Right lobe of liver (tissue), 6 donors: Measurements from ENCODE around the gene TOR1AIP1. TPM values are rescaled to one million over a fixed set of nuclear protein-coding genes. Genes with fewer than 3 reads are reported as not detected.

Experiments
- ATAC-seq, 4 donors: fragments of 200-7000 bp; cut with Tn5 transposase; one replicate each; pipeline ENCODE4 v1.9.1; 2020; ENCODE audit warnings: mild to moderate bottlenecking in 4 of 4, moderate library complexity in 4 of 4
- DNase-seq, 3 donors: peaks; one replicate each; pipeline ENCODE4 v3.0.0-alpha.2; 2020
- H3K27ac ChIP-seq, 3 donors: fragments of 200-600 bp; one replicate each; pipeline ENCODE4 v1.8.0; 2022
- H3K27me3 ChIP-seq, 2 donors: fragments of 200-600 bp; one replicate each; pipeline ENCODE4 v1.8.0; 2022
- H3K36me3 ChIP-seq, 4 donors: fragments of 200-600 bp; sonication (generic) in 1 of 4; one replicate each; pipeline versions ENCODE4 v1.5.1 to v1.8.0; 2017 to 2022; ENCODE audit warnings: control low read depth in 1 of 4
- H3K4me1 ChIP-seq, 4 donors: fragments of 200-600 bp; sonication (generic) in 1 of 4; one replicate each; pipeline versions ENCODE4 v1.5.1 to v1.8.0; 2017 to 2022; ENCODE audit warnings: control low read depth in 1 of 4
- H3K4me3 ChIP-seq, 3 donors: fragments of 200-600 bp; one replicate each; pipeline ENCODE4 v1.8.0; 2022
- H3K9me3 ChIP-seq, 4 donors: fragments of 200-600 bp; sonication (generic) in 1 of 4; one replicate each; pipeline versions ENCODE4 v1.5.1 to v1.8.0; 2017 to 2022; ENCODE audit warnings: control low read depth in 1 of 4
- POLR2A ChIP-seq: fragments of 450-650 bp; IDR thresholded peaks from one replicate; pipeline ENCODE4 v1.6.1; 2017; ENCODE audit warnings: antibody characterized with exemption, mild to moderate bottlenecking
- WGBS: methylation state at CpG from one replicate; pipeline ENCODE4 v1.1.6; 2018; ENCODE audit warnings: low coverage, low lambda C conversion rate; ENCODE audit not compliant: insufficient coverage; ENCODE audit errors: missing lambda C conversion rate; 5-methylcytosine and 5-hydroxymethylcytosine counted together
- intact Hi-C, 2 donors: fragments of 100-400 bp; cut with DNase I; formaldehyde crosslinking; loops; one replicate each; pipeline versions ENCODE4 v1.11.2 to v1.14.1; 2022
- total RNA-seq, 6 experiments: library from RNA; depleted of rRNA in 2 of 6; stranded (reverse); fragments of >200 nt in 2 of 6; fragmentation: NEBNext Ultra II Directional in 3 of 6; extraction: Animal tissue kit (Norgen Biotek cat#: 25700) in 3 of 6; gene quantifications; one replicate each; pipeline versions ENCODE4 v1.1.0 to v1.2.4, GENCODE V29; 2016 to 2023
- TF ChIP-seq, protein P1 (sequence below), 4 donors: fragments of 200-600 bp in 3 of 4; fragments of 450-650 bp in 1 of 4; IDR thresholded peaks; one replicate each; pipeline versions ENCODE4 v1.5.1 to v1.8.0; 2016 to 2022; ENCODE audit warnings: antibody characterized with exemption in 4 of 4, mild to moderate bottlenecking in 2 of 4
- donor health status: DM: no; HTN: yes; CAD: no.
- donor health status: DM: no; HTN: no; CAD: no.
- donor health status: DM: no; HTN: no; CAD: no.
- donor health status: DM: no; HTN: yes; CAD: no.
- donor health status: DM: no; HTN: yes; CAD: no.

The TOR1AIP1 gene
- total RNA-seq, 6 experiments from 2014 or later: 18.0 to 31.2 (median 23.0) TPM

DNA sequence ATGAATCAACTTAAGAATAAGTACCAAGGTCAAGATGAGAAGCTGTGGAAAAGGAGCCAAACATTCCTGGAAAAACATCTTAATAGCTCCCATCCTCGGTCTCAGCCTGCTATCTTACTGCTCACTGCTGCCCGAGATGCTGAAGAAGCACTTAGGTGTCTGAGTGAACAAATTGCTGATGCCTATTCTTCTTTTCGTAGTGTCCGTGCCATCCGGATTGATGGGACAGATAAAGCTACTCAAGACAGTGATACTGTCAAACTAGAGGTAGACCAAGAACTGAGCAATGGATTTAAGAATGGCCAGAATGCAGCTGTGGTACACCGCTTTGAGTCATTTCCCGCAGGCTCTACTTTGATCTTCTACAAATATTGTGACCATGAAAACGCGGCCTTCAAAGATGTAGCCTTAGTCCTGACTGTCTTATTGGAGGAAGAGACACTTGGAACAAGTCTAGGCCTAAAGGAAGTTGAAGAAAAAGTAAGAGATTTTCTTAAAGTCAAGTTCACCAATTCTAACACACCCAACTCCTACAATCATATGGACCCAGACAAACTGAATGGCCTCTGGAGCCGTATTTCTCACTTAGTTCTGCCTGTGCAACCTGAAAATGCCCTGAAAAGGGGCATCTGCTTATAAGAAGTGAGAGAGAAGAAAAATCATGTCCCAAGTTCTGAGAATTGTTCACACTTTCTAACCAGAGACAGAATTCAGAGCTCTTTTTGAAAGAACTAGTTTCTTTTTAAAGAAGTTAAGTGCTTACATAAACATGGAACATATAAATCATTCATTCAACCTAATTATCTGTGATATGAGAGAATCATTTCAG lies 35.7 kb downstream of the TOR1AIP1 start:
- no peaks in the 10 kb centered on the region for H3K4me1 ChIP-seq
- no peaks in the 10 kb centered on the region for H3K9me3 ChIP-seq
- no peak for DNase-seq
- intact Hi-C loops: no loop called here
- 75% methylated on average over 10 of the region's 10 CpGs for WGBS
- ATAC-seq: no peak
- H3K36me3 ChIP-seq: peaks cover 0 to 66% (median 32%) of the 10 kb centered on the region in 4 donors
- no peak for TF ChIP-seq POLR2A
- TF ChIP-seq, protein P1, sequence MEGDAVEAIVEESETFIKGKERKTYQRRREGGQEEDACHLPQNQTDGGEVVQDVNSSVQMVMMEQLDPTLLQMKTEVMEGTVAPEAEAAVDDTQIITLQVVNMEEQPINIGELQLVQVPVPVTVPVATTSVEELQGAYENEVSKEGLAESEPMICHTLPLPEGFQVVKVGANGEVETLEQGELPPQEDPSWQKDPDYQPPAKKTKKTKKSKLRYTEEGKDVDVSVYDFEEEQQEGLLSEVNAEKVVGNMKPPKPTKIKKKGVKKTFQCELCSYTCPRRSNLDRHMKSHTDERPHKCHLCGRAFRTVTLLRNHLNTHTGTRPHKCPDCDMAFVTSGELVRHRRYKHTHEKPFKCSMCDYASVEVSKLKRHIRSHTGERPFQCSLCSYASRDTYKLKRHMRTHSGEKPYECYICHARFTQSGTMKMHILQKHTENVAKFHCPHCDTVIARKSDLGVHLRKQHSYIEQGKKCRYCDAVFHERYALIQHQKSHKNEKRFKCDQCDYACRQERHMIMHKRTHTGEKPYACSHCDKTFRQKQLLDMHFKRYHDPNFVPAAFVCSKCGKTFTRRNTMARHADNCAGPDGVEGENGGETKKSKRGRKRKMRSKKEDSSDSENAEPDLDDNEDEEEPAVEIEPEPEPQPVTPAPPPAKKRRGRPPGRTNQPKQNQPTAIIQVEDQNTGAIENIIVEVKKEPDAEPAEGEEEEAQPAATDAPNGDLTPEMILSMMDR (IDR thresholded peaks at IDR 0.05): no peak
- H3K27me3 ChIP-seq: no peaks in the 10 kb centered on the region
- no peak overlapping the region for H3K4me3 ChIP-seq
- H3K27ac ChIP-seq: no peak overlapping the region

DNA sequence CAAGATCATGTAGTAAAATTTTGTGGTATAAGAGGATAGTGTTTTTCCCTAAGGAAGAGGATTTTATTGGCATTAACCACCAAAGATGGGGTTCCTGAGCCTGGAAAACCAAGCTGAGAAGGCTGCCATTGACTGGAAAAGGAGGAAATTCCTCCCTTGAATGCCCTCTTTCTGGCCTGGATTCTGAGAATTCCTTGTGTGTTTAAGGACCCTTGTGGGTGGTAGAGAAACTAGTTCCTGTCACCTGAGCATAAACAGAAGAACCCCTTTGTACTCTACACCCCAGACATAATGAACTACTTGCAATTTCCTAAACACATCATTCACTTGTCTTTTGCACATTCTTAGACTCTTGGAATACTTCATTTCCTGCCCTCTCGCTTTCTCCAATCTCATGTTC lies 39.4 kb downstream of the TOR1AIP1 start:
- Histone ChIP-seq H3K36me3 (peaks cover 0 to 31% (median 16%) of the 10 kb centered on the region in 4 donors), H3K27ac (no peak overlapping the region), H3K4me1 (no peaks in the 10 kb centered on the region), H3K27me3 (no peaks in the 10 kb centered on the region), H3K4me3 (no peak overlapping the region), H3K9me3 (no peaks in the 10 kb centered on the region)
- ATAC-seq (no peak), DNase-seq (no peak)
- intact Hi-C loops: no loop called here
- 64% methylated on average over 1 of the region's 1 CpG for WGBS
- TF ChIP-seq, protein P1 (IDR thresholded peaks at IDR 0.05): no peak
- no peak for TF ChIP-seq POLR2A

DNA sequence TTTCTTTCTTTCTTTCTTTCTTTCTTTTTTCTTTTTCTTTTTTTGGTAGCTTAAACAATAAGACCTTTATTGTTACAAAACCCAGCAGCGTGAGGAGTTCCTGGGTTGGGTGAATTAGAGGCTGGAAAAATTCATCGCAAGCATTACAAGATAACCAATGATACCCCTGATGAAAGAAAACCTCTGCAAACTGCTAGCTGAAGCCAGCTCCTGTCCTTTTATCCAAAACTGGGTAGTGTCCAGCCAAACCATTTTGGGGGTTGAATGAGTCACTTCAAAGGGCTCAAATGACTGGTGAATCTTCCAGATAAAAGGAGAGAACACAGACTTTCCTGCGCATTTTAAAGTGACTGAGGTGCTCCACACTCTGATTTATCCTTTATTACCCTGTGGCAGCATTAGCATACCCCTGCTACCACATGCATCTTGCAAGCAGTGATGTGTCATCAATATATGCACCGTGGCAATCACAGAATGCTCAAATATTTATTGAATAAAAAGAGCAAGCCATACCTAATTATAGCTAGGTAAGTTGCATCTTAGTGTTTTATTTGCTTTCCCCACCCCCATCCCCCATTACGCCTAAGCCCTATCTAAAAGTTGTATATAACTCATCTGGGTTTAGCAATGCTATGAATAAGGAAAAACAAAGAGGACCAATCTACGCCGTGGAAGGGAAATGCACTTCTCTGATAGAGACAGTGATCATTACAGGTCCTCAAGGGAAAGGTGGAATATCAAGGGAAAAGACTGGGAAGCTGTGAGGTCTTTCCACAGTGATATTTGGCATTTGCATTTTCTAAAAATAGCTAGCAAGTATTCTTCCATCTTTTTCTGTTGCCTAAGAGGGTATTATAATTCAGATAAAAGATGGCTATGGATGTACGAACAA lies 40.1 kb downstream of the TOR1AIP1 start:
- peaks cover 0 to 25% (median 13%) of the 10 kb centered on the region in 4 donors for H3K36me3 ChIP-seq
- no peaks in the 10 kb centered on the region for H3K9me3 ChIP-seq
- DNase-seq (no peak), ATAC-seq (no peak)
- no peak overlapping the region for H3K4me3 ChIP-seq
- H3K4me1 ChIP-seq: no peaks in the 10 kb centered on the region
- intact Hi-C loops: no loop called here
- H3K27me3 ChIP-seq: no peaks in the 10 kb centered on the region
- TF ChIP-seq POLR2A: no peak
- TF ChIP-seq, protein P1 (IDR thresholded peaks at IDR 0.05): no peak
- H3K27ac ChIP-seq: no peak overlapping the region
- 77% methylated on average over 7 of the region's 8 CpGs for WGBS

DNA sequence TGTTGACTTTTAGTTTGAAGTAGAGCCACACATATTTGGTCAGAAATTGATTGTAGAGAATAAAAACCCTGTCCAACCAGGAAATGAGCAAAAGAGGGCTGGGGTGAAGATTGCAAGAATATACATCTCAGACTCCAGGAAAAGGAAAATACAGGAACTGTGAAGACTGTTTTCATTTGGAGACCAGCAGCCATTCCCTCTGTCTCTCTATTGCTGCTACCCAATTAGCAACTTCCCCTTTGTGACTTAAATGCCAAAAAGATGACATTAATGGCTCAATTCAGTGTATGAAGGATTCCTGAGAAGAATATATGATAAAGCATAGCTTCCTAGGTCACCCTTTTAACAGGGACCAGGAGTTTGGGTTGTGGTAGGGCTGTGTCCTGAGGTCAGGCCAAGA lies 40.9 kb downstream of the TOR1AIP1 start:
- Histone ChIP-seq H3K4me3 (no peak overlapping the region), H3K36me3 (peaks cover 0 to 17% (median 9%) of the 10 kb centered on the region in 4 donors), H3K27me3 (no peaks in the 10 kb centered on the region), H3K4me1 (no peaks in the 10 kb centered on the region), H3K9me3 (no peaks in the 10 kb centered on the region), H3K27ac (no peak overlapping the region)
- DNase-seq: no peak
- intact Hi-C loops: no loop called here
- no peak for TF ChIP-seq POLR2A
- TF ChIP-seq, protein P1 (IDR thresholded peaks at IDR 0.05): no peak
- ATAC-seq: no peak
